K562 (cell line): ENCODE data around the gene PLEKHA6. TPM values are rescaled to one million over a fixed set of nuclear protein-coding genes. Genes with fewer than 3 reads are reported as not detected.

Source experiments
- ATAC-seq: fragments of 200-7000 bp; cut with Tn5 transposase; 3 replicates; pipeline ENCODE4 v1.9.1; 2020; ENCODE audit warnings: moderate library complexity
- BruUV-seq: library from RNA; stranded (reverse); fragments of 400-500 nt; replicated peaks from 2 replicates; lab custom pipeline; 2021; lab: Mats Ljungman, UMichigan
- CTCF ChIA-PET: fragments of 300-600 bp; formaldehyde crosslinking; extraction: SDS; loops from one replicate; lab custom pipeline; 2021; ENCODE audit warnings: low intra/inter-chr PET ratio; lab: Yijun Ruan, JAX
- POLR2A ChIA-PET: fragments of 300-600, 350-650 bp; sonication (Branson Sonifier 250); formaldehyde crosslinking; extraction: SDS; loops from one replicate; lab custom pipeline; 2021; ENCODE audit warnings: antibody characterized with exemption, inconsistent platforms; lab: Yijun Ruan, JAX
- DNase-seq, 4 experiments: peaks; one replicate each; pipeline versions ENCODE4 v3.0.0 to v3.0.0-alpha.2; 2011 to 2018; ENCODE audit warnings: low spot score in 3 of 4, mixed read lengths in 3 of 4; ENCODE audit errors: extremely low read depth in 1 of 4
- FAIRE-seq: peaks from 2 replicates; lab custom pipeline; 2011; peaks lifted over from hg19 to GRCh38; lab: Jason Lieb, UNC
- H2AFZ ChIP-seq: 2 replicates; pipeline ENCODE4 v1.6.0; 2011; ENCODE audit warnings: low read depth, low read length, control low read depth, inconsistent platforms
- H3K27ac ChIP-seq: fragments of 200-600 bp; 3 replicates; pipeline ENCODE4 v1.8.0; 2011; ENCODE audit warnings: low read depth, mild to moderate bottlenecking, control low read depth, inconsistent platforms, low read length, moderate library complexity, mixed read lengths; ENCODE audit errors: extremely low read depth
- H3K27me3 ChIP-seq, 2 experiments: fragments of 300-600 bp in 1 of 2; 2 replicates in 1 of 2; 3 replicates in 1 of 2; pipeline versions ENCODE4 v1.6.0 to v1.8.0; 2011; ENCODE audit warnings: inconsistent platforms in 2 of 2, low read length in 2 of 2, mild to moderate bottlenecking in 1 of 2, mixed read lengths in 1 of 2, moderate library complexity in 1 of 2; ENCODE audit not compliant: control insufficient read depth in 2 of 2, insufficient read depth in 2 of 2
- H3K36me3 ChIP-seq: fragments of 300-600 bp; 3 replicates; pipeline ENCODE4 v1.8.0; 2011; ENCODE audit warnings: mild to moderate bottlenecking, low read length, inconsistent platforms; ENCODE audit not compliant: control insufficient read depth, insufficient read depth
- H3K4me1 ChIP-seq, 2 experiments: fragments of 200-600 bp in 1 of 2; replicated peaks in 1 of 2; 2 replicates in 1 of 2; 3 replicates in 1 of 2; pipeline versions ENCODE4 v1.5.1 to v1.8.0; 2011; ENCODE audit warnings: inconsistent platforms in 2 of 2, low read length in 2 of 2, mild to moderate bottlenecking in 1 of 2, mixed read lengths in 1 of 2, moderate library complexity in 1 of 2; ENCODE audit not compliant: control insufficient read depth in 2 of 2, insufficient read depth in 2 of 2
- H3K4me2 ChIP-seq: 2 replicates; pipeline ENCODE4 v1.6.1; 2011; ENCODE audit warnings: low read length, control low read depth, inconsistent platforms, mixed read lengths; ENCODE audit not compliant: insufficient read depth
- H3K4me3 ChIP-seq: fragments of 200-600 bp; sonication (generic), shearing (Covaris generic); 2 replicates; pipeline ENCODE4 v1.5.1; 2016; ENCODE audit warnings: control low read depth, inconsistent platforms
- H3K79me2 ChIP-seq: fragments of 200-600 bp; 3 replicates; pipeline ENCODE4 v1.8.0; 2011; ENCODE audit warnings: low read length, inconsistent platforms; ENCODE audit not compliant: control insufficient read depth, insufficient read depth
- H3K9ac ChIP-seq, 2 experiments: 2 replicates each; pipeline versions ENCODE4 v1.6.0 to v1.6.1; 2011; ENCODE audit warnings: low read depth in 2 of 2, low read length in 2 of 2, control low read depth in 1 of 2, inconsistent platforms in 1 of 2, mild to moderate bottlenecking in 1 of 2, mixed read lengths in 1 of 2; ENCODE audit not compliant: insufficient read depth in 1 of 2
- H3K9me1 ChIP-seq: one replicate; pipeline ENCODE4 v1.6.0; 2011; ENCODE audit warnings: inconsistent platforms, mild to moderate bottlenecking, low read length, moderate library complexity; ENCODE audit not compliant: control insufficient read depth, insufficient read depth
- H3K9me3 ChIP-seq: replicated peaks from 2 replicates; pipeline ENCODE4 v1.5.1; 2011; ENCODE audit warnings: low read depth, low read length, inconsistent platforms; ENCODE audit not compliant: control insufficient read depth, insufficient read depth
- H4K20me1 ChIP-seq: replicated peaks from 2 replicates; pipeline ENCODE4 v1.6.1; 2011; ENCODE audit warnings: low read length, inconsistent platforms, mixed read lengths; ENCODE audit not compliant: control insufficient read depth, insufficient read depth
- ERF ChIP-seq: fragments of 450-650 bp; formaldehyde crosslinking; IDR thresholded peaks from 2 replicates; pipeline ENCODE4 v1.4.0; 2020; ENCODE audit warnings: mild to moderate bottlenecking, mixed read lengths
- RFX1 ChIP-seq: fragments of 450-650 bp; IDR thresholded peaks from 2 replicates; pipeline ENCODE4 v1.6.1; 2016; ENCODE audit warnings: mild to moderate bottlenecking, moderate library complexity
- RREB1 ChIP-seq: fragments of 250-450 bp; sonication (Bioruptor Pico); IDR thresholded peaks from 2 replicates; pipeline ENCODE4 v1.4.0; 2020
- WGBS: fragments of 100-300 bp; shearing (Covaris generic); methylation state at CpG from one replicate; pipeline ENCODE4 v1.1.6; 2016; ENCODE audit warnings: low coverage, mixed read lengths; ENCODE audit not compliant: insufficient coverage; ENCODE audit errors: missing lambda C conversion rate; 5-methylcytosine and 5-hydroxymethylcytosine counted together
- in situ Hi-C: fragments of 300-500 bp; cut with MboI; formaldehyde crosslinking; loops from 4 replicates; pipeline ENCODE4 v1.15.0; 2018; ENCODE audit warnings: inconsistent platforms, mixed read lengths
- intact Hi-C: fragments of 100-400 bp; cut with micrococcal nuclease; formaldehyde crosslinking; loops from 2 replicates; pipeline ENCODE4 v1.14.2; 2022
- polyA plus RNA-seq, 8 experiments: library from polyadenylated mRNA; depleted of rRNA in 4 of 8; stranded (reverse) in 5 of 8; unstranded in 3 of 8; fragments of >200 nt; fragmentation: Nextera tagmentation in 2 of 8; fragmentation: Illumina TruSeq in 1 of 8; extraction: Ambion mirVana in 2 of 8; extraction: Trizol in 1 of 8; gene quantifications; 2 replicates each; pipeline versions ENCODE4 v1.2.1 to v1.2.3, GENCODE V29; 2011 to 2014; ENCODE audit warnings: inconsistent platforms in 1 of 8, missing spikeins in 1 of 8
- total RNA-seq, 7 experiments: library from RNA; depleted of rRNA in 6 of 7; stranded (reverse); fragments of >200 nt in 6 of 7; fragmentation: Illumina TruSeq in 2 of 7; extraction: Trizol in 2 of 7; gene quantifications; 2 replicates each; pipeline versions ENCODE4 v1.2.1 to v1.2.3, GENCODE V29; 2011 to 2021; ENCODE audit warnings: low replicate concordance in 1 of 7

The PLEKHA6 gene
- total and polyA plus RNA-seq, 9 of the 15 experiments (the other 6 are each of a cell fraction or from before 2014, with no cell fraction given): under 0.01 to 0.33 (median 0.01) TPM; not detected in 4

DNA sequence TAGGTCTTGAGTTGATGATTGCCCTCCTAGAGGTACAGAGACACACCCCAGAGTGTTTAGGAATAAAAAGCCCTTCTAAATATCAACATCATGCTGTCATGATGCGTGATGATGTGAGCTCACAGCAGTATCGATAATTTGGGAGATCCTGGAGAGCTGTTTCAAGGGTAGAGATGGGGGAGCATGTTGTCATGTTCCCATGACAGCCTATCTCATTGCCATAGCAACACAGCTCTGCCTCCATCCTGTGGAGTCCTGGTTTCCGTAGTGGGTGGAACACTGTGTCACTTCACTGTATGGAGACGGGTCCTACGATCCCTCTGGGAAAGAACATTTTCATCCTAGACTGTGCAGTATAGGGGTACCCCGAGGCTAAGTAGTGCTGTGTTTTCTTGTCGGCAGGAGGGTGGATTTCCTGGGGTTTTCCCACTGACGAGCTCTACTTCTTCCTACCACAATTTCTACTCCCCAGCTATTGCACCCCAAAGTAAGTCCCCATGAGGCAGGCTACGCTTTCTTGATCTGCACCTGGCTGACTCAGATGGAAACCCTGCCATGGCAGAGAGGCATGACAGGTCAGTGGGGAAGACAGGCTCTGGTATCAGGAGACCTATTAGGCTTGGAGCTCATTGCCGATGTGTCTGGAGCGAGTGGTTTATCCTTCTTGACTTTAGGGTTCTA, 170.6 kb downstream of the PLEKHA6 start:
- ATAC-seq (no peak), FAIRE-seq (peak; percentile 32), DNase-seq (no peak)
- TF ChIP-seq RREB1 (CRISPR knock-in tag): 0 out of 2 replicates have a peak, but pooled peaks have one; percentile 23
- TF ChIP-seq RFX1: peak; percentile 79
- no peak for TF ChIP-seq ERF (CRISPR knock-in tag)
- POLR2A ChIA-PET: interaction anchor here (0.6 kb wide), 2 partner anchors 29 to 853 kb away, joined by 3 read pairs; no protein-coding TSS in a partner anchor
- H3K4me2 ChIP-seq: no peak overlapping the region
- no peaks in the 10 kb centered on the region for H3K79me2 ChIP-seq
- no peaks in the 10 kb centered on the region for H3K36me3 ChIP-seq
- H2AFZ ChIP-seq: no peak overlapping the region
- H3K4me1 ChIP-seq: peaks cover 4 to 5% of the 10 kb centered on the region in 2 experiments; a peak in 3 of 5 replicates
- H4K20me1 ChIP-seq: 0 out of 2 replicates have a peak, but pooled peaks cover 4% of the 10 kb centered on the region
- H3K9ac ChIP-seq: no peak overlapping the region
- CTCF ChIA-PET: no interaction called here
- BruUV-seq: no TSS peak
- no peak overlapping the region for H3K27ac ChIP-seq
- H3K9me1 ChIP-seq: no peaks in the 10 kb centered on the region
- H3K9me3 ChIP-seq: no peaks in the 10 kb centered on the region
- H3K27me3 ChIP-seq: peaks cover 41 to 66% of the 10 kb centered on the region in 2 experiments
- intact Hi-C loops: no loop called here
- H3K4me3 ChIP-seq: no peak overlapping the region
- 2% methylated on average over 11 of the region's 11 CpGs for WGBS
- in situ Hi-C loops: no loop called here
